Endometrial microvascular endothelial cells (primary cell): Measurements from ENCODE around the gene RGS19. TPM values are rescaled to one million over a fixed set of nuclear protein-coding genes. Genes with fewer than 3 reads are reported as not detected.
"Not testable (repeated sequence)": the region's sequence is repeated elsewhere in the genome, so short reads cannot be mapped to it uniquely, and the experiment has no call there.

Experiments used
- in situ Hi-C: cut with HindIII; loops from 2 replicates; pipeline ENCODE4 v1.10.0; 2017; ENCODE audit warnings: low sequenced_read_pairs, low pct_unique_long_range_greater_than_20kb; ENCODE audit errors: inconsistent ontology term
- total RNA-seq: library from RNA; depleted of rRNA; stranded (reverse); fragments of >200 nt; gene quantifications from one replicate; pipeline ENCODE4 v1.2.3, GENCODE V29; 2015; ENCODE audit errors: inconsistent ontology term

Gene RGS19, protein sequence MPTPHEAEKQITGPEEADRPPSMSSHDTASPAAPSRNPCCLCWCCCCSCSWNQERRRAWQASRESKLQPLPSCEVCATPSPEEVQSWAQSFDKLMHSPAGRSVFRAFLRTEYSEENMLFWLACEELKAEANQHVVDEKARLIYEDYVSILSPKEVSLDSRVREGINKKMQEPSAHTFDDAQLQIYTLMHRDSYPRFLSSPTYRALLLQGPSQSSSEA
- total RNA-seq: 10.8 TPM

- in situ Hi-C loops: no loop called here
These were observed at the start of gene RGS19 for GRCh38 chr20:64079273-64080012. Gene RGS19, minus strand, starts transcription at chr20:64079518. Its CDS starts 2,632 bp downstream, at chr20:64076886.

DNA sequence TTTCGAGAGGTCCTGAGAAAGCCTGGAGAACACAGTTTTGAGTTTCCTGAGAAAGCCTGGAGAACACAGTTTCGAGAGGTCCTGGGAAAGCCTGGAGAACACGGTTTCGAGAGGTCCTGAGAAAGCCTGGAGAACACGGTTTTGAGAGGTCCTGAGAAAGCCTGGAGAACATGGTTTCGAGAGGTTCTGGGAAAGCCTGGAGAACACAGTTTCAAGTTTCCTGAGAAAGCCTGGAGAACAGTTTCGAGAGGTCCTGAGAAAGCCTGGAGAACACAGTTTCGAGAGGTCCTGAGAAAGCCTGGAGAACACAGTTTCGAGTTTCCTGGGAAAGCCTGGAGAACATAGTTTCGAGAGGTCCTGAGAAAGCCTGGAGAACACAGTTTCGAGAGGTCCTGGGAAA lies 44.2 kb upstream of the RGS19 start:
- in situ Hi-C loops: not testable (repeated sequence)

DNA sequence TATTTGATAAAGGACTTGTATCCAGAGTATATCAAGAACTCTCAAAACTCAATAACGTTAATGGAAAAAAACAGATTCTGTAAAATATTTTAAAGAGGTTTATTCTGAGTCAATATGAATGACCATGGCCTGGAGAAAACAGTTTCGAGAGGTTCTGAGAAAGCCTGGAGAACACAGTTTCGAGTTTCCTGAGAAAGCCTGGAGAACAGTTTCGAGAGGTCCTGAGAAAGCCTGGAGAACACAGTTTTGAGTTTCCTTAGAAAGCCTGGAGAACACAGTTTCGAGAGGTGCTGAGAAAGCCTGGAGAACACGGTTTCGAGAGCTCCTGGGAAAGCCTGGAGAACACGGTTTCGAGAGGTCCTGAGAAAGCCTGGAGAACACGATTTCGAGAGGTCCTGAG lies 43.6 kb upstream of the RGS19 start:
- in situ Hi-C loops: not testable (repeated sequence)

DNA sequence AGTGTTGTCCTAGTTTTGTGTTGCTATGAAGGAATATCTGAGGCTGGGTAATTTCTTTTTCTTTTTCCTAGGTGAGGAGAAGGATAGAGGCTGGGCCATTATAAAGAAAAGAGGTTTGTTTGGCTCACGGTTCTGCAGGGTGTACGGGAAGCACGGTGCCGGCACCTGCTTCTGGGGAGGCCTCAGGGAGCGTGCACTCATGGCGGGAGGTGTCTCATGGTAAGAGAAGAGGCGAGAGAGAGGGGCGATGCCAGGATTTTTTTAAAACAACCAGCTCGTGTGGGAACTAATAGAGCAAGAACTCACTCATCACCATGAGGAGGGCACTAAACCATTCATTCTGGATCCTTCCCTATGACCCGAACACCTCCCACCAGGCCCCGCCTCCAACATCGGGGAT lies 42.3 kb upstream of the RGS19 start:
- in situ Hi-C loops: no loop called here

GRCh38 chr20:64119681-64120341 lies 40.5 kb upstream of the RGS19 start:
- in situ Hi-C loops: no loop called here

DNA sequence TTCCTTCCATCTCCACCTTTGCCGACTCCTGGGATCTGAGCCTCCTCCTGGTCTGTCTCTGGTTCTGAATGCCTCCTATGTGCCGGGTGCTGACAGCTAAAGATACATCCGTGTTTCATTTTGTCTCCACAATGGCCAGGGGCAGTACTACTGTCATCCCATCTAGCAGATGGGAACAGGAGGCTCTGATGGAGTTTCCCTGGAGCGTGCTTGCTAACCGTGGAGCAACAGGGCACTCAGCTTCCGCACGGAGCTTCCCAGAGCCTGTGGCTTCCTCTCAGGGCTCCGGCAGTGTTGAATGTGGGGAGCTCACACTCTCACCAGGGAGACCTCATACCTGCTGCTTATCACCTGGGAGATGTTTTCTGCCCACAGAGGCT lies 40.0 kb upstream of the RGS19 start:
- in situ Hi-C loops: no loop called here

DNA sequence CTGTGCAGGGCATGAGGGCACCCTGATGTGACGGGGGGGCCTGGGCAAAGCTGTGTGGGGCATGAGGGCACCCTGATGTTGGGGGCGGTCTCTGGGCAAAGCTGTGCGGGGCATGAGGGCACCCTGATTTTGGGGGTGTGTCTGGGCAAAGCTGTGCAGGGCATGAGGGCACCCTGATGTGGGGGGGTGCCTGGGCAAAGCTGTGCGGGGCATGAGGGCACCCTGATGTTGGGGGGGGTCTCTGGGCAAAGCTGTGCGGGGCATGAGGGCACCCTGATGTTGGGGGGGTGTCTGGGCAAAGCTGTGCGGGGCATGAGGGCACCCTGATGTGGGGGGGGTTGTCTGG lies 38.1 kb upstream of the RGS19 start:
- in situ Hi-C loops: not testable (repeated sequence)

DNA sequence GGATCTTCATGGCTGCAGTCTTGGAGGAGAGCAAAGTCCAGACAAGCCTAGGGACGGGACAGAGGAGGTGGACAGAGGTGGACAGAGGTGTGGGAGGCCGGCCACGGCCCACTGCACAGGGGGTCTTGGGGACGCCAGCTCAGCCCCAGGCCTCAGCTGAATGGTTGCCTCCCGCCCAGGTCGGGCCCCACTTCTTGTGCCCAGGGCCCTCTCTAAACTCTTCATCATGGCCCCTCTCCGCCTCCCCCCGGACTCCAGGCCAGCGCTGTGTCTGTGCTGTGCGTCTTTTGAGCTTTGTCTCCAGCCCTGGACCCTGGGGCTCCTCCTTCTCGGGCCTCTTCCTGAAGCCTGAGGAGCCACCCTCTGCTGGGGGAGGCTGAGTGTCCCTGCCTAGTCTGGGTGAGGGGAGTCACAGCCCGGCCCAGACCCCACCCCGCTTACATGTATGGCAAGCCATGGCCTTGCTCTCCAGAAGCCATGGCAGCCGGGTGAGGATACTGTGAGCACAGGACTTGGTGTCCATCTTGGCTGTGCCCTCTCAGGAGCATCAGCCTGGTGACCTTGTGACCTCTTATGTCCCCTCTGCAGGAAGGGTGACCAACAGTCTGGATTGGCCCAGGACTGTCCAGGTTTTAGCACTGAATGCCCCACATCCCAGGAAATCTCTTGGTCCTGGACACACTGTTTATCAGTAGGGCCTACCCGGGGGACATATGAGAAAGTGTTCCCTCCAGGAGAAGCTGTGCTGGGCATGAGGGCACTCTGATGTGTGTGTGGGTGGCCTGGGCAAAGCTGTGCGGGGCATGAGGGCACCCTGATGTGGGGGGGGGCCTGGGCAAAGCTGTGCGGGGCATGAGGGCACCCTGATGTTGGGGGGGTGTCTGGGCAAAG lies 37.5 kb upstream of the RGS19 start:
- in situ Hi-C loops: no loop called here

- in situ Hi-C loops: no loop called here
These were observed 36.7 kb upstream of the RGS19 start for GRCh38 chr20:64116016-64116415.

- in situ Hi-C loops: no loop called here
These were observed 36.0 kb upstream of the RGS19 start for GRCh38 chr20:64115171-64115911.

DNA sequence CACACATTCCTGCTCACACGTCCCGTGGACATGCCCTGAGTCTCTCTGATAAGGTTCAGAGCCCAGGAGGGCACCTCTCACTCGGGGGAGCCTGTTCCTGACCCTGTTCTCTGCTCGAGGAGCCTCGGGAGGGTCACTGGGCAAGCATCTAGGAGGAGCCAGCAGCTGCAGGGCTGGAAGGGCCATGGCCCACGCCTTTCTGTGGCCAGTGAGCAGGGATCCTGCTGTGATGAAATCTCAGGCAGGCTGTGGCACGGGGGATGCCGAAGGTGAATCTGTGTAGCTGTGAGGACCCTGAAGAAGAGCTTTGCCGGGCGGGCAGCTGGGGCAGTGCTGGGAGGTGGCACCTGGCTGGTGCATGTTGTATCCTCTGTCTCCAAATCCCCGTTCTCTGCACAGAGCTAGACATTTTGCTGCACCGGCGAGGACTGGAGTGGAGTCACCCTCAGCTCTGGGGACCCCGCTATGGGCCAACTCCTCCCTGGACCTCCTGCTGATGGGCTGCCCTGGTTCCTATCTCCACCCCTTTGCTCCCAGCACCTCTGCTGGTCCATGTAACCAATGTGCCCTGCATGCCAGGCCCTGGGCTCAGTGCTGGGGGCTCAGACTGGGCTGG lies 35.1 kb upstream of the RGS19 start:
- in situ Hi-C loops: no loop called here

DNA sequence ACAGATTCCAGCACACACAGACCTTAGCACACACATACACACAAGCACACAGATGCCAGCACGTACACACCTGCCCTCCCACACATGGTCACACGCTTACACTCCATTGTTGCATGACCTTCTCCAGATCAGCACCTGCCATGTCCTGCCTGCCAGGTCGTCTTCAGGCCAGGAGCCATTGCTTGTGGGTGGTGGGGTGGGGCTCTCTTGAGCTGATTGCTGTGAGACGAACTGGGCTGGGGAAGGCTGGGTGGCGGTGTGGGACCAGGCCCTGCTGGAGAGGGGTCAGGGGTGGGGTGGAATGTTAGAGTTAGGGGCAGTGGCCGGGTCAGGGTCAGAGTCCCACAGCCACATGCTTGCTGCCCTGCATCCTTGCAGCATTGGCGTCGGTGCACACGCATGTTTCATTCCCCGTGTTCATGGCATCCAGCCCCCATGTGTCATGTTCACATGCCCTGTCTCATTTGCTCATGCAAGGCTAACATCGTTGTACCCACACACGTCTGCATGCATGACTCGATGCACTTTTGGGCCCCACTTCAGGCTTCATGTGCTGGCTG lies 34.6 kb upstream of the RGS19 start:
- in situ Hi-C loops: no loop called here

DNA sequence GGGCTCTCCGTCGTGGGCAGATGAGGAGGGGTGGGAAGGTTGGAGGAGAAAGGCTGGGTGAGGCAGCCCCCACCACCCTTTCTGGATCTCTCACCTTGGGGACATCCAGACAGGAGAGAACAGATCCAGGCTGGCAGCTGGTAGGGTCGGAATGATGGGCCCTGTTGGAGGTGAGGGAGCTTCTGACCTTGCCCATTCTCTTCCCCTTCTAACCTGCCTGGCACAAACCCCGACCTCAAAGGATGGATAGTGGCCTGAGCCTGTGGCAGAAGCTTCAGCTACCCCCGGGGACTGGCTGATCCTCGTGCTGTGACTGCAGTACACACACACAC lies 34.1 kb upstream of the RGS19 start:
- in situ Hi-C loops: no loop called here

DNA sequence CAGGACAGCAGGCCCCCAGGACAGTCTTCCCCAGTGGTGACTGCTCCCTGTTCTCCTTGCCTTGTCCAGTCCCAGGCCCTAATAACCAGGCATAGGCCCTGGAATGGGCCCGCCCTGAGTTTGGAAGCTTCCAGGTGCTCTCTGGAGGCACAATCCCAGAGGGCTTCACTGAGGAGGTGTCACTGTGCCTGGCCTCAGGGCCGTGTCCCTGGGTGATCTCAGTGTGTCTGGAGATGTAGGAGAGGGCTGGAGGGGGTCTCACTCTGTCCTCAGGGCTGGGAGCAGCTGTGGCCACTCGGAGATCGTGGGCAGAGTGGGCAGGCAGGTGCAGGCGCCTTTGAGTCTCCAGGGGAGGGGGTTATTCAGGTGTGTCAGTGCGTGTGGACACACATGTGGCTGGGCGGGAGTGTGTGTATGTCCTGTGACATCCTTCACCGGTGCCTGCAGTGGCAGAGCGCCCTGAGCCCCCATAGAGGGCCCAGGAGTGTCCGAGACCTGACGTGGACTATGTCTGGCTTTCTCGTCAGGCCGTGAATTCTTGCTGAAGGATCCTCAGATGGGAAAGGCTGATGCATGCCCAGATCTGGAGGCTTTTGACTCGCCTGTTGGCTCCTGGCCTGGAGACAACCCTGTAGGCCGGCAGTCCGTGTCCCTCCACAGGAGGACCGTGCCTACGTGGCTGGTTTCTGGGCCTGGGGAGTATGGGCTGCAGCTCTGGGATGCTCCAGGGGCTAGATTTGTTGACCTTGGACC lies 33.5 kb upstream of the RGS19 start:
- in situ Hi-C loops: no loop called here

GRCh38 chr20:64111841-64112641 lies 32.7 kb upstream of the RGS19 start:
- in situ Hi-C loops: no loop called here

GRCh38 chr20:64110411-64111068 lies 31.2 kb upstream of the RGS19 start:
- in situ Hi-C loops: no loop called here
